ENCODE data around the gene ACSM2B.
"Not testable (repeated sequence)": the region's sequence is repeated elsewhere in the genome, so short reads cannot be mapped to it uniquely, and the experiment has no call there.

Gene ACSM2B

GRCh38 chr16:20598832-20599469, 22.8 kb upstream of the ACSM2B start:
- DNase-seq, result no peak

GRCh38 chr16:20595694-20596093, 19.5 kb upstream of the ACSM2B start:
- not testable (repeated sequence) for DNase-seq

- DNase-seq, result not testable (repeated sequence)
These were observed 18.9 kb upstream of the ACSM2B start for GRCh38 chr16:20595068-20595467.

DNA sequence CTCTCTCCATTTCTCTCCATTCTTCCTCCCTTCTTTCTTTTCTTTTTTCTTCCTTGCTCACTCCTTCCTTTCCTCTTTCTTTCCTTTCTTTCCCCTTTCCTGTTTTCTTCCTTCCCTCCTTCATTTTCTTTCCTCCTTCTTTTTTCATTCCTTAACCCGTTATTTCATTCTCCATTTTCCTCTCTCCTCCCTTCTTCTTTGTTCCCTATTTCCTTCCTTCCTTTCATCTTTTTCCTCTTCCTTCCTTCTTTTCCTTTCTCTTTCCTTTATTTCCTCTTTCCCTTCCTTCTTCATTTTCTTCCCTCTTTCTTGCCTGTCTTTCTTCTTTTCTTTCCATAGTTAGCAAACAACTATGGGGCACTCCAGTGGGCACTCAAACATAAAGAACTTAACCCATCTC, 16.6 kb upstream of the ACSM2B start:
- not testable (repeated sequence) for DNase-seq

- DNase-seq, result not testable (repeated sequence)
These were observed 13.3 kb upstream of the ACSM2B start for GRCh38 chr16:20589486-20589885.

GRCh38 chr16:20587645-20588074, 11.5 kb upstream of the ACSM2B start:
- peak in 4 of 58 donors; percentile 0 to 21 (median 10) for DNase-seq

- DNase-seq, result not testable (repeated sequence)
These were observed 10.5 kb upstream of the ACSM2B start for GRCh38 chr16:20586716-20587115.

GRCh38 chr16:20586112-20586511, 9.9 kb upstream of the ACSM2B start:
- DNase-seq, result not testable (repeated sequence)

- DNase-seq, result not testable (repeated sequence)
These were observed 4.5 kb upstream of the ACSM2B start for GRCh38 chr16:20580487-20581259.

DNA sequence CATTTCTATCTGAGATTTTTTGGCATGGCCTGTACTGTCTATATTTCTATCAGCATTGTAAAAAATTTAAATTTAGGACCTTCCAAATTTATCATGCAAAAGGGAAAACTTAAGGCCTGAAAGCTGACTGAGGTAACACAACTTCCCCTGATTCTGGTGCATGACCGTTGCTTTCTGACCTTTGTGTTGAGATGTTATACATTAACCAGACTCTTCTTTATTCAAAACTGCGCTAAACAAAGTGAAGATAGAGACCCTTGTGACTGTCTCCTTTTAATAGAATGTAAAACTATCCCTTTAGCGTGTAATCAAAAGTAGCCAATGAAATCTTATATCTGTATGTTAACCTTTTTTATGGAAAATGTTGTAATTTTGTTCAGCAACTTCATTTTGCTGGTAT, 1.9 kb upstream of the ACSM2B start:
- not testable (repeated sequence) for DNase-seq

GRCh38 chr16:20569117-20569651, 7.0 kb downstream of the ACSM2B start:
- not testable (repeated sequence) for DNase-seq

- DNase-seq, result no peak
These were observed 7.8 kb downstream of the ACSM2B start for GRCh38 chr16:20568404-20568803.

DNA sequence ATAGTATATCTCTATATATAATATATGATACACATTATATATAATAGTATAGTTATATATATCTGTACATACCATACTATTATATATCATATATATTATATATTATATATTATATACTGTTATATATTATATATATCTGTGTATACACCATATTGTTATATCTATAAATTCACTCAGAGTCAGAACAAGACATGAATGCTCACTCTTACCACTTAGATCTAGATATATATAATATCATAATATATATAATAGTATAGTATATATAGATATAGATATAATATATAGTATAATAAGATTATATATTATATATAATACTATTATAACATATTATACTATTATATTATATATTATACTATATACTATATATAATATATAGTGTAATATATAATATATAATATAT, 9.3 kb downstream of the ACSM2B start:
- DNase-seq, result no peak

DNA sequence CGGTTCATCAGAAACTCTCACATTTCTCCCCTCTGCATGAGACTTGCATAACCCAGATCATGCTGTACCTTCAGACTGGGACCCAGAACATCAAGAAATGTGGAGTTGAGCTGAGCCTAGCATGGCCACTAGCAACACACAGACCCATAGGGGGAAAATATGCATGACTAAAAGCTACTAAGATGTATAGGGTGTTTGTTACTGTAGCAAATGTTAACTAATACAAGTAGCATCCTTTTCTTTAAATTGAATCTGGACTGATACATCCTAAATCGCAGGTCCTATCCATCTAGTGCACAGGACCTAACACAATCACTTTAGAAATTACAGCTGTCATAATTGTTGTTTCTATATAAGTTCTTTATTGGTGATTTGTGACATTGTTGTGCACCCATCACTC, 10.8 kb downstream of the ACSM2B start:
- not testable (repeated sequence) for DNase-seq

GRCh38 chr16:20564218-20564617, 11.9 kb downstream of the ACSM2B start:
- DNase-seq, result not testable (repeated sequence)

GRCh38 chr16:20555628-20556027, 20.5 kb downstream of the ACSM2B start:
- DNase-seq, result not testable (repeated sequence)

DNA sequence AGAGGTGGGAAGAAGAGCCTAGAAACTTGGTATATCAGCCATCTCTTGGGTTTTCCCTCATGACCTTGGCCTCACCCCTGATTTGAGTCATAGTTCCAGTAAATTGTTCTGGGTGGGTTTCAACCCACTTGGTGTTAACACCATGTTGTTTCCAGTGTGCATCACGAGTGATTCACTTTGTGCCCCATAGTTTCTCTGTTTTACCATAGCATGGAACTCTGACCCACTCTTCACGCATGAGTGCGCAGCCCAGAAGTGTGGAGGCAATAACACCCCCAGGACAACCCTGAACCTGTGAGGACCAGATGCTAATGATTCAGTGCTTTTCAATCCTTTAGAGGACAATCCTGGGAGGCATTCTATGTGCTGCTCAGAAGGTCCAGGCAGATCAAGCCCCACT, 21.5 kb downstream of the ACSM2B start:
- DNase-seq, result not testable (repeated sequence)

- not testable (repeated sequence) for DNase-seq
These were observed 22.7 kb downstream of the ACSM2B start for GRCh38 chr16:20553493-20553892.

DNA sequence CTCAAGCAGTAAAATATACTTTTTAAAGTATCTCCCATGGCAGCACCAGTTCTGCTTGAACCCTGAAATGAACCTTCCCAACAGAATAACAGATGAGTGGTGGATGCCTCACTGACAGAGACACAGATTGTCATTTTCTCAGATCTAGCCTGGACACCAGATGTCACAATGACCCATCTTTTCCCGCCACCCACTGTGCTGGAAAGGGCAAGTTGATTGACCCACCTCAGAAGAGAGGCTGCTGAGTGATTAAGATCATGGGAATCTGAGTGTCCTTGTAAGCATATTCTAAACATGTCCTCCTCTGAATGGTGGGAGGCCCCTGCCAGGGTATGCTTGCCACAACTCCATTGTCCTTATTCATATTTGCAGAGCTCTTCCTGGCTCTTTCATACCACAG, 29.2 kb downstream of the ACSM2B start:
- not testable (repeated sequence) for DNase-seq

DNA sequence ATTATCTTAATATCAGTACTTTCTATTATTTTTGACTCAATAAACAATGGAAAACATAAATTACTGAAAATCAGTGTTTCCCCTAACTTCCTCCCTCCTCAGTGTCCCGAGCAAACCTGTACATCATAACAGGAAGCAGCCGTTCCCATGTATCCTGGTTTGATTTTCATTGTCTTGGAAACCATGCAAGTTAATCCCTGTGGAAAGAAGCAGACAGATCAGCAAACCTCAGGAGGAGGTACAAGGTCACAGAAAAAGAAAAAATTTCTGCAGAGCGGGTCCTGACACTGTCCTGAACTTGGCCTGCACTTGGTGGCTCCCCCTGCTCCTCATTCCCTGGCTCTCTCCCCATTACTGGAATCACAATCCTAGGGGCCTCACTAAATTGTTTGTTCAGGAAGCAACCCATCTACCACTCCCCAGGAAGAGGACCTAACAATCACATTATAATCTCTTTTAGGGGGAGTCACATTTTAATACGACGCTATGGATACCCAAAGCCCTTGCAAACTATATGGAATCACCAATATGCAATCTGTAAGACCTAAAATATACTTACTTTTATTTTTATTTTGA, 29.8 kb downstream of the ACSM2B start:
- DNase-seq, result not testable (repeated sequence)

DNA sequence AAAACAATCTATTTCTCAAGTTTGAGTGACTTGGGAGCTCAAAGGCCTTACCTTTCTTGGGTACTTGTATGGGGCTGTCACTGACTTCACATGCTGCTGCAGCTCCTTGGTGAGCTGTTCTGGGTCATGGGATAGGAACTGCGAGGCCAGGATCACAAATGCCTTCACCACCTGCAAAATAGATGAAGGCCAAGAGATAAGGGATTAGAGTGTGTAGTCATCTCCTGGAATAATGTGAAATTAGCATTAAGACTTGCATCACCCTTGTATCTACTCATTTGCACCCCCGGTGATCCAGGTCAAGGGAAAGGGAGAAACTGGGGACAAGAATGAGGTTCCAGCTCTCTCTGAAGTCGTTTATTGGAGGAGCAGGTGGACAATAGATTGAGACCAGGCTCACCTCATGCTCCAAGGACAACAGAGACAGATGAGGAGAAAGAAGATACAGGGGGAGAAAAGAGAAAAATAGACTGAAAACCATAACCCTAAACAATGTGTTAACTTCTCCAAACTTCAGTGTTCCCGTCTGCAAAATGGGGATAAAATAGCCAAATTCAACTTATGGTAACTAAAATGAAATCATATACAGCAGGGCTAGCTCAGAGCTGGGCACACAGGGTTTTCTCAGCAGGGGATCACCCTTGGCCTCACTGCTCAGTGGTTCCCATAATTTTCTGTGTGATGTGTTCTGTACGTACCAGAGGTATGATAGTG, 35.4 kb downstream of the ACSM2B start:
- not testable (repeated sequence) for DNase-seq

Data from anterior cingulate cortex (tissue), 58 donors.